Astrocyte (in vitro differentiated cells and primary cell): Measurements from ENCODE around the gene BMPR1B. TPM values are rescaled to one million over a fixed set of nuclear protein-coding genes. Genes with fewer than 3 reads are reported as not detected.

Source experiments
- DNase-seq: peaks from one replicate; pipeline ENCODE4 v3.0.0-alpha.2; 2010; ENCODE audit warnings: low read depth
- FAIRE-seq: peaks from 2 replicates; lab custom pipeline; 2011; peaks lifted over from hg19 to GRCh38; lab: Jason Lieb, UNC
- H2AFZ ChIP-seq: 2 replicates; pipeline ENCODE4 v1.6.0; 2012; ENCODE audit warnings: low read depth, low read length, inconsistent platforms
- H3K27ac ChIP-seq: 2 replicates; pipeline ENCODE4 v1.5.1; 2011; ENCODE audit warnings: low read depth, low read length, inconsistent platforms
- H3K27me3 ChIP-seq: 2 replicates; pipeline ENCODE4 v1.6.0; 2011; ENCODE audit warnings: low read length, inconsistent platforms; ENCODE audit not compliant: insufficient read depth
- H3K36me3 ChIP-seq: 2 replicates; pipeline ENCODE4 v1.5.1; 2011; ENCODE audit warnings: low read length, inconsistent platforms; ENCODE audit not compliant: insufficient read depth
- H3K4me1 ChIP-seq: 2 replicates; pipeline ENCODE4 v1.5.1; 2011; ENCODE audit warnings: low read length, inconsistent platforms; ENCODE audit not compliant: insufficient read depth
- H3K4me2 ChIP-seq: 2 replicates; pipeline ENCODE4 v1.6.0; 2012; ENCODE audit warnings: low read length, inconsistent platforms
- H3K4me3 ChIP-seq: 2 replicates; pipeline ENCODE4 v1.5.1; 2011; ENCODE audit warnings: low read depth, mild to moderate bottlenecking, low read length, inconsistent platforms; ENCODE audit not compliant: insufficient read depth
- H3K79me2 ChIP-seq: 2 replicates; pipeline ENCODE4 v1.6.0; 2012; ENCODE audit warnings: mild to moderate bottlenecking, low read length, inconsistent platforms; ENCODE audit not compliant: insufficient read depth
- H3K9ac ChIP-seq: 2 replicates; pipeline ENCODE4 v1.6.0; 2012; ENCODE audit warnings: mild to moderate bottlenecking, low read length, inconsistent platforms
- H3K9me3 ChIP-seq: 2 replicates; pipeline ENCODE4 v1.5.1; 2012; ENCODE audit warnings: low read depth, mild to moderate bottlenecking, low read length, inconsistent platforms; ENCODE audit not compliant: insufficient read depth
- H4K20me1 ChIP-seq: 2 replicates; pipeline ENCODE4 v1.6.0; 2012; ENCODE audit warnings: low read length, inconsistent platforms; ENCODE audit not compliant: insufficient read depth
- H3K27ac Mint-ChIP-seq: one replicate; pipeline ENCODE4 v1.8.0; 2021; ENCODE audit warnings: mild to moderate bottlenecking, mixed read lengths; ENCODE audit not compliant: unreplicated experiment
- H3K27me3 Mint-ChIP-seq: one replicate; pipeline ENCODE4 v1.8.0; 2021; ENCODE audit warnings: low read depth, mixed read lengths; ENCODE audit not compliant: unreplicated experiment
- H3K36me3 Mint-ChIP-seq: one replicate; pipeline ENCODE4 v1.8.0; 2021; ENCODE audit warnings: low read depth, mixed read lengths; ENCODE audit not compliant: unreplicated experiment
- H3K4me1 Mint-ChIP-seq: one replicate; pipeline ENCODE4 v1.8.0; 2021; ENCODE audit warnings: low read depth, mixed read lengths; ENCODE audit not compliant: unreplicated experiment
- H3K4me3 Mint-ChIP-seq: one replicate; pipeline ENCODE4 v1.8.0; 2021; ENCODE audit warnings: mild to moderate bottlenecking, moderate library complexity, mixed read lengths; ENCODE audit not compliant: unreplicated experiment
- H3K9me3 Mint-ChIP-seq: one replicate; pipeline ENCODE4 v1.8.0; 2021; ENCODE audit warnings: mild to moderate bottlenecking, mixed read lengths; ENCODE audit not compliant: unreplicated experiment
- EZH2 ChIP-seq: IDR thresholded peaks from 2 replicates; pipeline ENCODE4 v1.6.1; 2012; ENCODE audit warnings: mild to moderate bottlenecking, low read length, inconsistent platforms; ENCODE audit not compliant: insufficient read depth
- total RNA-seq: library from RNA; stranded (reverse); gene quantifications from 2 replicates; pipeline ENCODE4 v1.2.1, GENCODE V29; 2021
- TF ChIP-seq, protein P1 (sequence below): IDR thresholded peaks from 2 replicates; pipeline ENCODE4 v1.5.1; 2011; ENCODE audit warnings: low read depth, mild to moderate bottlenecking, inconsistent platforms, low read length, moderate library complexity; ENCODE audit not compliant: insufficient read depth

BMPR1B gene
- total RNA-seq, 1 donor from 2014 or later: 14.1 TPM

DNA sequence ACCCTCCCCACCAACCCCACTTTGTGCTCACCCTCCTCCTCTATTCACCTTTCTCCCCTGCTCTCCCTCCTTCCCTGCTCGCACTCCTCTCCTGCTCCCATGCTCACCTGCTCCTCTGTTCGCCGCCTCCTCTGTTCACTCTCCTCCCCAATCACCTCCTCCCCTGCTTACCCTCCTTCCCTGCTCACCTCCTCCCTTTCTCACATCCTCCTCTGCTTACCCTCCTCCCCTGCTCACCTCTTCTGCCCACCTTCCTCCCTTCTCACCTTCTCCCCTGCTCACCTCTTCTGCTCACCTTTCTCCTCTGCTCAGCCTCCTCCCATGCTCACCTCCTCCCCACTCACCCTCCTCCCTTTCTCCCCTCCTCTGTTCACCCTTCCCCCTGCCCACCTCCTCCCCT lies 433.8 kb downstream of the BMPR1B start:
- Histone ChIP-seq H3K27me3 (peaks cover 3% of the 10 kb centered on the region), H3K79me2 (no peaks in the 10 kb centered on the region), H3K4me2 (no peak overlapping the region), H3K9me3 (no peaks in the 10 kb centered on the region), H3K36me3 (no peaks in the 10 kb centered on the region), H3K9ac (no peak overlapping the region), H4K20me1 (no peaks in the 10 kb centered on the region), H3K4me1 (no peaks in the 10 kb centered on the region), H2AFZ (no peak overlapping the region), H3K4me3 (no peak overlapping the region), H3K27ac (no peak overlapping the region)
- Mint-ChIP-seq H3K27me3 (peaks cover 12% of the 10 kb centered on the region), H3K36me3 (peaks cover 1% of the 10 kb centered on the region), H3K9me3 (no peaks in the 10 kb centered on the region), H3K4me1 (no peaks in the 10 kb centered on the region), H3K27ac (no peak overlapping the region), H3K4me3 (no peak overlapping the region)
- no peak for DNase-seq
- TF ChIP-seq, protein P1, sequence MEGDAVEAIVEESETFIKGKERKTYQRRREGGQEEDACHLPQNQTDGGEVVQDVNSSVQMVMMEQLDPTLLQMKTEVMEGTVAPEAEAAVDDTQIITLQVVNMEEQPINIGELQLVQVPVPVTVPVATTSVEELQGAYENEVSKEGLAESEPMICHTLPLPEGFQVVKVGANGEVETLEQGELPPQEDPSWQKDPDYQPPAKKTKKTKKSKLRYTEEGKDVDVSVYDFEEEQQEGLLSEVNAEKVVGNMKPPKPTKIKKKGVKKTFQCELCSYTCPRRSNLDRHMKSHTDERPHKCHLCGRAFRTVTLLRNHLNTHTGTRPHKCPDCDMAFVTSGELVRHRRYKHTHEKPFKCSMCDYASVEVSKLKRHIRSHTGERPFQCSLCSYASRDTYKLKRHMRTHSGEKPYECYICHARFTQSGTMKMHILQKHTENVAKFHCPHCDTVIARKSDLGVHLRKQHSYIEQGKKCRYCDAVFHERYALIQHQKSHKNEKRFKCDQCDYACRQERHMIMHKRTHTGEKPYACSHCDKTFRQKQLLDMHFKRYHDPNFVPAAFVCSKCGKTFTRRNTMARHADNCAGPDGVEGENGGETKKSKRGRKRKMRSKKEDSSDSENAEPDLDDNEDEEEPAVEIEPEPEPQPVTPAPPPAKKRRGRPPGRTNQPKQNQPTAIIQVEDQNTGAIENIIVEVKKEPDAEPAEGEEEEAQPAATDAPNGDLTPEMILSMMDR: no peak
- no peak for TF ChIP-seq EZH2
- no peak for FAIRE-seq

DNA sequence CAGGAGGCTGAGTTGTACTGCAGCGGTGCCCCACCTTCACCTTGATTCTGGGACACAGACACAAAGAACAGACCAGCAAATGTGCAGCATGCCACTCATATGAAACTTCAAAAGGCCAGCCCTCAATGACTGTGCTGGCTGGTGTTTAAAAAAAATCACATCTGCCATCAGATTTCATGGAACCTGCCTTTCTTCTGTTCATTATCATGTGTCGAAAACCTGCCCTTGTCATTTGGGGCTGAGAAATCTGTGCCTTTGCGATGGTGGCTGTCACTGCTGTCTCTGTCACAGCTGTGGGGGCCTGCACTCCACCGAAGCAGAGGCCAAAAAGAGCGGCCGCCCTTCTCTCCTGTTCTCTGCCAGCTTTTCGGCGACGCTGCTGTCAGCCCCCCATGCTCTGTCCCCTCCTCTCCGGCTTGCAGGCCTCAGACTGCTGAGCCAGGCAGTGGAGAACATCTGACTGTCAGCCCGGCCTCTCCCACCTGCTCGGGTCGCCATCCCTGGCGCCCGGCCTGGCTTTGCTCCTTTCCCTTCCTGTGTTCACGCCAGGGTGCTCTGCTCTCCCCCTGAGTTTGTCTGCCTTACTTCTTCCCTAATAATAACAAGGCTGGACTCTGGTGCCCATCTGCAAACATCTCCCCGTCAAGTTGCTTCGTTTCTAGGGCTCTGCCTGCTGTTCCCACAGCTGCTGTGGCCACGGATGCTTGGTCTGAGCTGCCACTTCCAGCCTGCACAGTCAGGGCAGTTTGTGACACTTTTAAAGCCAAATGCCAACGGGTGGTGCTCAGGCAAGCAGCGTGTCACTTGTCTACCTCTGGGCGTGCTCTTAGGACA lies 435.9 kb downstream of the BMPR1B start:
- H2AFZ ChIP-seq: peak overlapping the region; percentile 60

More for the DNA sequence above, 435.9 kb downstream of the BMPR1B start:
- no peak for TF ChIP-seq EZH2
- TF ChIP-seq, protein P1: no peak
- DNase-seq (no peak), FAIRE-seq (no peak)
- peaks cover 1% of the 10 kb centered on the region for H3K36me3 Mint-ChIP-seq
- H3K9ac ChIP-seq: no peak overlapping the region
- no peaks in the 10 kb centered on the region for H3K36me3 ChIP-seq
- H3K27me3 Mint-ChIP-seq: peaks cover 12% of the 10 kb centered on the region
- no peaks in the 10 kb centered on the region for H3K9me3 Mint-ChIP-seq
- H3K4me3 ChIP-seq: no peak overlapping the region
- H3K4me3 Mint-ChIP-seq: no peak overlapping the region
- no peaks in the 10 kb centered on the region for H3K79me2 ChIP-seq
- H3K4me1 Mint-ChIP-seq: no peaks in the 10 kb centered on the region
- H3K9me3 ChIP-seq: no peaks in the 10 kb centered on the region
- peak overlapping the region; percentile 44 for H3K27ac Mint-ChIP-seq
- H4K20me1 ChIP-seq: no peaks in the 10 kb centered on the region
- H3K4me2 ChIP-seq: no peak overlapping the region
- H3K27ac ChIP-seq: no peak overlapping the region
- H3K27me3 ChIP-seq: peaks cover 3% of the 10 kb centered on the region
- H3K4me1 ChIP-seq: no peaks in the 10 kb centered on the region
